BE2C (cell line): Measurements from ENCODE around the gene SEPHS2.
A peak's percentile ranks its signal among the peaks of the same experiment; 100 is the strongest.

Source experiments
- DNase-seq: peaks from one replicate; pipeline ENCODE4 v3.0.0-alpha.2; 2020
- H3K27me3 ChIP-seq: fragments of 250-450 bp; sonication (Bioruptor Pico); 2 replicates; pipeline ENCODE4 v1.5.1; 2020; ENCODE audit warnings: mild to moderate bottlenecking
- H3K36me3 ChIP-seq: fragments of 250-450 bp; sonication (Bioruptor Pico); 2 replicates; pipeline ENCODE4 v1.5.1; 2020; ENCODE audit warnings: mild to moderate bottlenecking
- H3K4me1 ChIP-seq: fragments of 250-450 bp; sonication (Bioruptor Pico); 2 replicates; pipeline ENCODE4 v1.5.1; 2020
- H3K4me3 ChIP-seq: 2 replicates; pipeline ENCODE4 v1.5.1; 2011; ENCODE audit warnings: low read depth, low read length
- H3K9me3 ChIP-seq: fragments of 250-450 bp; sonication (Bioruptor Pico); 2 replicates; pipeline ENCODE4 v1.5.1; 2020
- TF ChIP-seq, protein P1 (sequence below): IDR thresholded peaks from 2 replicates; pipeline ENCODE4 v1.5.1; 2012; ENCODE audit warnings: mild to moderate bottlenecking, low read depth, low read length

SEPHS2 gene

DNA sequence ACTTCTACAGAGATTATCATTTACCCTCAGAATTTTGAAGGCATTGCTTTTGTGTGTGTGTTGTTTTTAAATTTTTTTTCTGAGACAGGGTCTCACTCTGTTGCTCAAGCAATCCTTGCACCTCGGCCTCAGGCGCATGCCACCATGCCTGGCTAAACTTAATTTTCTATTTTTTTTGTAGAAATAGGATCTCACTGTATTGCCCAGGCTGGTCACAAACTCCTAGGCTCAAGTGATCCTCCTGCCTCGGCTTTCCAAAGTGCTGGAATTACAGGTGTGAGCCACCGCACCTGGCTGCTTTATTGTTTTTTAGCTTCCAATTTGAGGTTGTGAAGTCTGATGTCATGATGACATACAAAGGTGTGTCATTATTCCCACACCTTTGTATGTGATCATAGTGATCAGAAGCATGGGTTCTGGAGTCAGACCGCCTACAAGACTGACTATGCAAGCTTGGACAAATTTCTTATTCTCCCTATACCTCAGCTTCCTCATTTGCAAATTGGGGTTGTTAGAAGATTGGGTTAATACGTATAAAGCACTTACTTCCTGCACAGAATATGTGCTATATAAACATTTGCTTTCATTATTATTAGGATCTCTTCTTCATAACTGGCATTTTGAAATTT, 5.8 kb downstream of the SEPHS2 start:
- Histone ChIP-seq H3K9me3 (no peaks in the 10 kb centered on the region; the same call in 1 of the 2 replicates), H3K4me3 (no peak overlapping the region), H3K27me3 (no peaks in the 10 kb centered on the region), H3K4me1 (no peaks in the 10 kb centered on the region), H3K36me3 (peaks cover 10% of the 10 kb centered on the region)
- TF ChIP-seq, protein P1, sequence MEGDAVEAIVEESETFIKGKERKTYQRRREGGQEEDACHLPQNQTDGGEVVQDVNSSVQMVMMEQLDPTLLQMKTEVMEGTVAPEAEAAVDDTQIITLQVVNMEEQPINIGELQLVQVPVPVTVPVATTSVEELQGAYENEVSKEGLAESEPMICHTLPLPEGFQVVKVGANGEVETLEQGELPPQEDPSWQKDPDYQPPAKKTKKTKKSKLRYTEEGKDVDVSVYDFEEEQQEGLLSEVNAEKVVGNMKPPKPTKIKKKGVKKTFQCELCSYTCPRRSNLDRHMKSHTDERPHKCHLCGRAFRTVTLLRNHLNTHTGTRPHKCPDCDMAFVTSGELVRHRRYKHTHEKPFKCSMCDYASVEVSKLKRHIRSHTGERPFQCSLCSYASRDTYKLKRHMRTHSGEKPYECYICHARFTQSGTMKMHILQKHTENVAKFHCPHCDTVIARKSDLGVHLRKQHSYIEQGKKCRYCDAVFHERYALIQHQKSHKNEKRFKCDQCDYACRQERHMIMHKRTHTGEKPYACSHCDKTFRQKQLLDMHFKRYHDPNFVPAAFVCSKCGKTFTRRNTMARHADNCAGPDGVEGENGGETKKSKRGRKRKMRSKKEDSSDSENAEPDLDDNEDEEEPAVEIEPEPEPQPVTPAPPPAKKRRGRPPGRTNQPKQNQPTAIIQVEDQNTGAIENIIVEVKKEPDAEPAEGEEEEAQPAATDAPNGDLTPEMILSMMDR = no peak
- no peak for DNase-seq

DNA sequence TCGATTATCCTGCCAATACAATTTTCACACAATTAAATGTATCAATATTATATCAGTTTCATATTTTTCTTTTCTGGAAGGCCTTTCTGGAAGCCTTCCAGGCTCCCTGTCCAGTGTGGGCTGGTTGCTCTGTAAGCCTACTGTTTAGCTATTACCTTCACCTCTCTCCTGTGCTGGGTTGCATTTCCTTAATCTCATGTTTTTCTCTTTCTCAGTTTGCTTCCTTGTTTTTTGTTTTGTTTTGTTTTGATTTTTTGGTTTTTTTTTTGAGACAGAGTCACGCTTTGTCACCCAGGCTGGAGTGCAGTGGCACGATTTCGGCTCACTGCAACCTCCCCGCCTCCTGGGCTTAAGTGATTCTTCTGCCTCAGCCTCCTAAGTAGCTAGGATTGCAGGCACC, 6.8 kb downstream of the SEPHS2 start:
- Histone ChIP-seq H3K9me3 (no peaks in the 10 kb centered on the region; the same call in 1 of the 2 replicates), H3K4me1 (no peaks in the 10 kb centered on the region), H3K4me3 (no peak overlapping the region), H3K27me3 (no peaks in the 10 kb centered on the region), H3K36me3 (peaks cover 3% of the 10 kb centered on the region)
- TF ChIP-seq, protein P1 = no peak
- DNase-seq = no peak

DNA sequence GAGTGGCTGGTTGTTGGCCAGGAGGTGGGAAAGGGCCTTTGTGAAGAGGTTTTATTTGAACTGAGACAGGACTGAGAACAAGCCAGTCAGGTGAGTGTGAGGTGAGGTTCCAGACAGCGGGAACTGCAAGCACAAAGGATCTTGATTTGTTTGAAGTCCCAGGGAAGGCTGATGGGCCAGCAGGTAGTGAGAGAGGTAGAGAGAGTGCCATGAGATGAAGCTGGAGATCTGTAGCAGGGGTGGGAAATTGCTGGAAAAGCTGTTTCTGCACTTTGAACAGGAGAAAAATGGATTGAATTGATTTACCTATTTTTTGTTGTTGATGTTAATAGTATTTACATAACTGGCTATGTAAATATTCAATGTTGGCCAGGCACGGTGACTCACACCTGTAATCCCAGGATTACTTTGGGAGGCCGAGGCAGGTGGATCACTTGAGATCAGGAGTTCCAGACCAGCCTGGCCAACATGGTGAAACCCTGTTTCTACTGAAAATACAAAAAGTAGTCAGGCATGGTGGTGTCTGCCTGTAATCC, 8.1 kb downstream of the SEPHS2 start:
- no peaks in the 10 kb centered on the region for H3K4me1 ChIP-seq
- no peak overlapping the region for H3K4me3 ChIP-seq
- H3K27me3 ChIP-seq = no peaks in the 10 kb centered on the region
- TF ChIP-seq, protein P1 = no peak
- no peak for DNase-seq
- no peaks in the 10 kb centered on the region for H3K36me3 ChIP-seq
- no peaks in the 10 kb centered on the region for H3K9me3 ChIP-seq

DNA sequence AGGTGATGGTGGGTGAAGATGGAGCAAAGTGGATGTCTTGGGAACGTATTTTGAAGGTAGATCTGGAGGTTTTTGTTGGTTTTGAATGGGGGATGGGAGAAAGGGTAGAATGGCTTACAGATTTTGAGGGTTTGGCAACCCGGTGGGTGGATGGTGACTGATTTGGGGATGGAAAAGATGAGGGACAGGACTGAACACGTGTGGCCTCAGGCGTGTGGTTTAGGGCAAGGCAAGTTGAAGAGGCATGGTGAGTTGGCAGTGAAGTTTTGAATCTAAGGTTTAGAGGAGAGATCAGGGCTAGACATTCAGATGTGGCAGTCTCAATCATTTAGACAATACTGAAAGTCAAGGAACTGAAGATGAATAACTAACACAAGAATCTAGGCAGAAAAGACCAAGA, 10.8 kb downstream of the SEPHS2 start:
- no peaks in the 10 kb centered on the region for H3K27me3 ChIP-seq
- no peaks in the 10 kb centered on the region for H3K36me3 ChIP-seq
- H3K4me1 ChIP-seq = no peaks in the 10 kb centered on the region; the same call in 1 of the 2 replicates
- no peak for DNase-seq
- H3K9me3 ChIP-seq = no peaks in the 10 kb centered on the region
- TF ChIP-seq, protein P1 = no peak
- H3K4me3 ChIP-seq = no peak overlapping the region

DNA sequence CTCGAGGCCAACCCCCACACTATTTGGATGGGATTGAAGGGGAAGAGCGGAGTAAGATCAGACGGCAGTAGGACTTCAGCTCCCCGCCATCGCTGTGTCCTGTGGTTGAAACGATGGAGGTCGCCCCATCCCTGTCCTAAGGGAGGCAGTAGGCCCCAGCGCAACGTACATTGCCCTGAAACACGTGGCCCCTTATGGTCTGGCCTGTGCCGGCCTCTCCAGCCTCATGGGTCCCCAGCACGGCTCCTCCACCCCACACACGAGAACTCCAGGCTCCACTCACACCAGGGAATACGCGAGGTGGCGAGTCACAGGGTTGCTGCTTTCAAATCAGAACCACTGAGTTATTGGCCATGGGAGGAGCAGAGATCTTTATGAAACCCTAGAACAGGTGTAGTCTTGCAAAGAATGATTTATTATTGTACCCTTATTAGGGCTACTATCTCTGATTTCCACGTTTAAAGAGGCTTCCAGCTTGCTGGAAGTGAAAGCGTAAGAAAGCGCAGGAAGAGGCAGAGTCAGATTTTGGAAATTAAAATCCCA, 15.2 kb downstream of the SEPHS2 start:
- Histone ChIP-seq H3K4me1 (no peaks in the 10 kb centered on the region; the same call in 1 of the 2 replicates), H3K4me3 (peak overlapping the region; percentile 2; the same call in 1 of the 2 replicates), H3K36me3 (peaks cover 29% of the 10 kb centered on the region), H3K27me3 (no peaks in the 10 kb centered on the region), H3K9me3 (no peaks in the 10 kb centered on the region)
- peak; percentile 53 for DNase-seq
- TF ChIP-seq, protein P1 = no peak

DNA sequence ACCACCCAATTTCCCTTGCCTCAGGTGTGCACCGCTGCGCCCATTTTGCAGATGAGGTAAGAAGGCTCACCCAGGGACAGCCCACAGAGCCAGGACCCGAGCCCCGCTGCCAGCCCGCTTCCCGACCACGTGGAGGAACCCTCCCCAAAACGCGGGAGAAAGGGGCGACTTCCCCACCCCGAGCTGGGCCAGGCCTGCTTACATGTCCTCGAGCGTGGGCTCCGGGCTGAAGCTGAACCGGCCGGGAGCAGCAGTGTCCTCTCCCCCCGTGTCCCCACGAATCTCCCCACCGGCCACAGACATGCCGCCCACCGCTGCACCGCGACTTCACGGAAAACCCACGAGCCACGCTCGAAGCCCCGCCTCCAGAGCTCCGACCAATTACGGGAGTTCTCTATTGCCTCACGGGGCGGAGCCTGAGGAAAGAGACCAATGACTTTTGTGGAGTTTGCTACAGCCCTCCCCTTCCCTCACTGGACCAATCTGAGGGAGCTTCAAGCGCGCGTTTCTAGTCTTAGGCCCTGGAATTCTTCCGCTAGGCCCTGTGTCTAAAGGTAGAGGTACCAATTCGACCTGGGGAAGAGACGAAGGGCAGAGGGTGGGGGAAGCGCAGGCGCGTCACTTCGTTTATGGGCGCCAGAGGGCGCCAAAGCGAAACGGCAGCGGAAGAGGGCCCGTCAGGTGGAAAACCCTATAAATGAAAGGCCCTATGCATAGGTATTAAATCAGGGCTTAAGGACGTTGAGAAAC, 15.8 kb downstream of the SEPHS2 start, which contains the start of gene DCTPP1:
DCTPP1 (minus strand) TSS at position 353 of the 750 bp plus-strand sequence; CDS start at position 303, 50 bp downstream.
- H3K9me3 ChIP-seq = no peaks in the 10 kb centered on the region
- no peaks in the 10 kb centered on the region for H3K27me3 ChIP-seq
- no peaks in the 10 kb centered on the region; the same call in 1 of the 2 replicates for H3K4me1 ChIP-seq
- peaks cover 35% of the 10 kb centered on the region for H3K36me3 ChIP-seq
- peak within 1 kb of the TSS; percentile 66 for H3K4me3 ChIP-seq
- DNase-seq = peak; percentile 97
- TF ChIP-seq, protein P1 = peak; percentile 91
